K562 (cell line): ENCODE results near the gene ABL1. TPM values are rescaled to one million over a fixed set of nuclear protein-coding genes. Genes with fewer than 3 reads are reported as not detected.
A peak's percentile ranks its signal among the peaks of the same experiment; 100 is the strongest.

Experiments
- ATAC-seq: fragments of 200-7000 bp; cut with Tn5 transposase; 3 replicates; pipeline ENCODE4 v1.9.1; 2020; ENCODE audit warnings: moderate library complexity
- BruUV-seq: library from RNA; stranded (reverse); fragments of 400-500 nt; replicated peaks from 2 replicates; lab custom pipeline; 2021; lab: Mats Ljungman, UMichigan
- CTCF ChIA-PET: fragments of 300-600 bp; formaldehyde crosslinking; extraction: SDS; loops from one replicate; lab custom pipeline; 2021; ENCODE audit warnings: low intra/inter-chr PET ratio; lab: Yijun Ruan, JAX
- POLR2A ChIA-PET: fragments of 300-600, 350-650 bp; sonication (Branson Sonifier 250); formaldehyde crosslinking; extraction: SDS; loops from one replicate; lab custom pipeline; 2021; ENCODE audit warnings: antibody characterized with exemption, inconsistent platforms; lab: Yijun Ruan, JAX
- DNase-seq, 4 experiments: peaks; one replicate each; pipeline versions ENCODE4 v3.0.0 to v3.0.0-alpha.2; 2011 to 2018; ENCODE audit warnings: low spot score in 3 of 4, mixed read lengths in 3 of 4; ENCODE audit errors: extremely low read depth in 1 of 4
- FAIRE-seq: peaks from 2 replicates; lab custom pipeline; 2011; peaks lifted over from hg19 to GRCh38; lab: Jason Lieb, UNC
- H2AFZ ChIP-seq: 2 replicates; pipeline ENCODE4 v1.6.0; 2011; ENCODE audit warnings: low read depth, low read length, control low read depth, inconsistent platforms
- H3K27ac ChIP-seq: fragments of 200-600 bp; 3 replicates; pipeline ENCODE4 v1.8.0; 2011; ENCODE audit warnings: low read depth, mild to moderate bottlenecking, control low read depth, inconsistent platforms, low read length, moderate library complexity, mixed read lengths; ENCODE audit errors: extremely low read depth
- H3K27me3 ChIP-seq, 2 experiments: fragments of 300-600 bp in 1 of 2; 2 replicates in 1 of 2; 3 replicates in 1 of 2; pipeline versions ENCODE4 v1.6.0 to v1.8.0; 2011; ENCODE audit warnings: inconsistent platforms in 2 of 2, low read length in 2 of 2, mild to moderate bottlenecking in 1 of 2, mixed read lengths in 1 of 2, moderate library complexity in 1 of 2; ENCODE audit not compliant: control insufficient read depth in 2 of 2, insufficient read depth in 2 of 2
- H3K36me3 ChIP-seq: fragments of 300-600 bp; 3 replicates; pipeline ENCODE4 v1.8.0; 2011; ENCODE audit warnings: mild to moderate bottlenecking, low read length, inconsistent platforms; ENCODE audit not compliant: control insufficient read depth, insufficient read depth
- H3K4me1 ChIP-seq, 2 experiments: fragments of 200-600 bp in 1 of 2; replicated peaks in 1 of 2; 2 replicates in 1 of 2; 3 replicates in 1 of 2; pipeline versions ENCODE4 v1.5.1 to v1.8.0; 2011; ENCODE audit warnings: inconsistent platforms in 2 of 2, low read length in 2 of 2, mild to moderate bottlenecking in 1 of 2, mixed read lengths in 1 of 2, moderate library complexity in 1 of 2; ENCODE audit not compliant: control insufficient read depth in 2 of 2, insufficient read depth in 2 of 2
- H3K4me2 ChIP-seq: 2 replicates; pipeline ENCODE4 v1.6.1; 2011; ENCODE audit warnings: low read length, control low read depth, inconsistent platforms, mixed read lengths; ENCODE audit not compliant: insufficient read depth
- H3K4me3 ChIP-seq: fragments of 200-600 bp; sonication (generic), shearing (Covaris generic); 2 replicates; pipeline ENCODE4 v1.5.1; 2016; ENCODE audit warnings: control low read depth, inconsistent platforms
- H3K79me2 ChIP-seq: fragments of 200-600 bp; 3 replicates; pipeline ENCODE4 v1.8.0; 2011; ENCODE audit warnings: low read length, inconsistent platforms; ENCODE audit not compliant: control insufficient read depth, insufficient read depth
- H3K9ac ChIP-seq, 2 experiments: 2 replicates each; pipeline versions ENCODE4 v1.6.0 to v1.6.1; 2011; ENCODE audit warnings: low read depth in 2 of 2, low read length in 2 of 2, control low read depth in 1 of 2, inconsistent platforms in 1 of 2, mild to moderate bottlenecking in 1 of 2, mixed read lengths in 1 of 2; ENCODE audit not compliant: insufficient read depth in 1 of 2
- H3K9me1 ChIP-seq: one replicate; pipeline ENCODE4 v1.6.0; 2011; ENCODE audit warnings: inconsistent platforms, mild to moderate bottlenecking, low read length, moderate library complexity; ENCODE audit not compliant: control insufficient read depth, insufficient read depth
- H3K9me3 ChIP-seq: replicated peaks from 2 replicates; pipeline ENCODE4 v1.5.1; 2011; ENCODE audit warnings: low read depth, low read length, inconsistent platforms; ENCODE audit not compliant: control insufficient read depth, insufficient read depth
- H4K20me1 ChIP-seq: replicated peaks from 2 replicates; pipeline ENCODE4 v1.6.1; 2011; ENCODE audit warnings: low read length, inconsistent platforms, mixed read lengths; ENCODE audit not compliant: control insufficient read depth, insufficient read depth
- ASH1L ChIP-seq: fragments of 450-650 bp; IDR thresholded peaks from 2 replicates; pipeline ENCODE4 v1.6.1; 2018; ENCODE audit warnings: borderline replicate concordance, mild to moderate bottlenecking, low read depth; ENCODE audit not compliant: partially characterized antibody
- CBX1 ChIP-seq: sonication (generic); IDR thresholded peaks from 2 replicates; pipeline ENCODE4 v1.6.1; 2016; ENCODE audit warnings: antibody characterized with exemption, low read depth, mild to moderate bottlenecking
- DNMT1 ChIP-seq: fragments of 450-650 bp; IDR thresholded peaks from 2 replicates; pipeline ENCODE4 v1.6.1; 2016; ENCODE audit warnings: antibody characterized with exemption, mild to moderate bottlenecking
- GATAD2B ChIP-seq: fragments of 450-650 bp; IDR thresholded peaks from 2 replicates; pipeline ENCODE4 v1.6.1; 2017; ENCODE audit warnings: mild to moderate bottlenecking, borderline replicate concordance
- KAT7 ChIP-seq: sonication (generic); formaldehyde crosslinking; IDR thresholded peaks from 2 replicates; pipeline ENCODE4 v1.8.0; 2022; ENCODE audit warnings: missing genetic modification reagents, mild to moderate bottlenecking, borderline replicate concordance
- MCM2 ChIP-seq: fragments of 450-650 bp; IDR thresholded peaks from 2 replicates; pipeline ENCODE4 v1.6.1; 2017; ENCODE audit warnings: low read depth, mild to moderate bottlenecking
- MLX ChIP-seq, 2 experiments: fragments of 450-650 bp in 1 of 2; sonication (generic) in 1 of 2; formaldehyde crosslinking; conservative IDR thresholded peaks; 2 replicates each; pipeline versions ENCODE4 v1.4.0 to v1.8.1; 2020 to 2022; ENCODE audit warnings: mild to moderate bottlenecking in 1 of 2, missing genetic modification reagents in 1 of 2
- POLR2A ChIP-seq: fragments of 450-650 bp; conservative IDR thresholded peaks from 2 replicates; pipeline ENCODE4 v1.6.1; 2016
- RBM25 ChIP-seq: fragments of 200-400 bp; formaldehyde crosslinking; IDR thresholded peaks from 2 replicates; pipeline ENCODE4 v1.6.1; 2018; ENCODE audit warnings: low read length, low read depth, moderate library complexity; ENCODE audit not compliant: severe bottlenecking
- SFPQ ChIP-seq: fragments of 200-400 bp; formaldehyde crosslinking; IDR thresholded peaks from 2 replicates; pipeline ENCODE4 v1.6.1; 2017; ENCODE audit warnings: mild to moderate bottlenecking, low read depth, low read length, moderate library complexity
- STAT6 ChIP-seq: sonication (generic); formaldehyde crosslinking; IDR thresholded peaks from 2 replicates; pipeline ENCODE4 v1.8.1; 2023; ENCODE audit warnings: mild to moderate bottlenecking, missing genetic modification reagents
- ZSCAN32 ChIP-seq: fragments of 450-650 bp; formaldehyde crosslinking; IDR thresholded peaks from 2 replicates; pipeline ENCODE4 v1.4.0; 2020; ENCODE audit warnings: mild to moderate bottlenecking, moderate library complexity
- WGBS: fragments of 100-300 bp; shearing (Covaris generic); methylation state at CpG from one replicate; pipeline ENCODE4 v1.1.6; 2016; ENCODE audit warnings: low coverage, mixed read lengths; ENCODE audit not compliant: insufficient coverage; ENCODE audit errors: missing lambda C conversion rate; 5-methylcytosine and 5-hydroxymethylcytosine counted together
- in situ Hi-C: fragments of 300-500 bp; cut with MboI; formaldehyde crosslinking; loops from 4 replicates; pipeline ENCODE4 v1.15.0; 2018; ENCODE audit warnings: inconsistent platforms, mixed read lengths
- intact Hi-C: fragments of 100-400 bp; cut with micrococcal nuclease; formaldehyde crosslinking; loops from 2 replicates; pipeline ENCODE4 v1.14.2; 2022
- polyA plus RNA-seq, 8 experiments: library from polyadenylated mRNA; depleted of rRNA in 4 of 8; stranded (reverse) in 5 of 8; unstranded in 3 of 8; fragments of >200 nt; fragmentation: Nextera tagmentation in 2 of 8; fragmentation: Illumina TruSeq in 1 of 8; extraction: Ambion mirVana in 2 of 8; extraction: Trizol in 1 of 8; gene quantifications; 2 replicates each; pipeline versions ENCODE4 v1.2.1 to v1.2.3, GENCODE V29; 2011 to 2014; ENCODE audit warnings: inconsistent platforms in 1 of 8, missing spikeins in 1 of 8
- total RNA-seq, 7 experiments: library from RNA; depleted of rRNA in 6 of 7; stranded (reverse); fragments of >200 nt in 6 of 7; fragmentation: Illumina TruSeq in 2 of 7; extraction: Trizol in 2 of 7; gene quantifications; 2 replicates each; pipeline versions ENCODE4 v1.2.1 to v1.2.3, GENCODE V29; 2011 to 2021; ENCODE audit warnings: low replicate concordance in 1 of 7

ABL1 gene
- total and polyA plus RNA-seq, 9 of the 15 experiments (the other 6 are each of a cell fraction or from before 2014, with no cell fraction given): 1.5 to 130 (median 37.8) TPM

GRCh38 chr9:130871395-130872062 lies 36.5 kb downstream of the ABL1 start:
- peaks cover 44% of the 10 kb centered on the region for H4K20me1 ChIP-seq
- POLR2A ChIA-PET: interaction anchor here (0.8 to 15.4 kb wide), 14 partner anchors 10 to 222 kb away, joined by 3 to 220 read pairs (median 4); partner anchors contain the start of genes LAMC3 and QRFP
- CTCF ChIA-PET: interaction anchor here (0.9 to 13.1 kb wide), 4 partner anchors 23 to 175 kb away, joined by 3 to 201 read pairs (median 20); no protein-coding TSS in a partner anchor
- peaks cover 55% of the 10 kb centered on the region for H3K36me3 ChIP-seq
- 68% methylated on average over 10 of the region's 10 CpGs for WGBS
- no peak for FAIRE-seq
- intact Hi-C loops (no loop called here), in situ Hi-C loops (loop anchor here (5.0 kb wide), 1 partner anchor 126 kb away; no protein-coding TSS in a partner anchor)
- no peak overlapping the region for H3K27ac ChIP-seq
- peak overlapping the region in 1 of 2 experiments; percentile 2; a peak in 1 of 4 replicates for H3K9ac ChIP-seq
- no peaks in the 10 kb centered on the region for H3K4me1 ChIP-seq
- H2AFZ ChIP-seq: no peak overlapping the region
- TF ChIP-seq CBX1 (no peak), RBM25 (no peak), ZSCAN32 (no peak), MCM2 (no peak), ASH1L (no peak), POLR2A (no peak), GATAD2B (no peak), STAT6 (CRISPR knock-in tag) (0 out of 2 replicates have a peak, but pooled peaks have one; percentile 4), SFPQ (no peak), DNMT1 (no peak), MLX (CRISPR knock-in tag; conservative IDR thresholded peaks at IDR 0.05) (0 out of 4 replicates have a peak, but pooled peaks of 1 of the 2 experiments have one; percentile 42), KAT7 (CRISPR knock-in tag) (no peak)
- H3K9me1 ChIP-seq: peaks cover 3% of the 10 kb centered on the region
- H3K4me2 ChIP-seq: no peak overlapping the region
- no peaks in the 10 kb centered on the region for H3K27me3 ChIP-seq
- DNase-seq: peak in 1 of 4 experiments; percentile 52
- no TSS peak for BruUV-seq
- H3K9me3 ChIP-seq: no peaks in the 10 kb centered on the region
- ATAC-seq: no peak
- no peak overlapping the region for H3K4me3 ChIP-seq
- H3K79me2 ChIP-seq: no peaks in the 10 kb centered on the region
